H1 (cell line): Measurements from ENCODE around the gene GATD1. TPM values are rescaled to one million over a fixed set of nuclear protein-coding genes. Genes with fewer than 3 reads are reported as not detected.

Source experiments
- CTCF ChIA-PET: fragments of 300-600 bp; sonication (Branson Sonifier 250); formaldehyde crosslinking; loops from one replicate; lab custom pipeline; 2021; ENCODE audit not compliant: partially characterized antibody; lab: Charles Lee
- POLR2A ChIA-PET: fragments of 300-600 bp; sonication (Branson Sonifier 250); formaldehyde crosslinking; loops from one replicate; lab custom pipeline; 2021; ENCODE audit warnings: inconsistent platforms; ENCODE audit not compliant: partially characterized antibody; lab: Charles Lee
- DNase-seq, 2 experiments: peaks; one replicate each; pipeline versions ENCODE4 v3.0.0 to v3.0.0-alpha.2; 2010 to 2022; ENCODE audit warnings: low spot score in 2 of 2, low read depth in 1 of 2, mixed read lengths in 1 of 2
- FAIRE-seq: peaks from 2 replicates; lab custom pipeline; 2011; peaks lifted over from hg19 to GRCh38; lab: Jason Lieb, UNC
- H2AFZ ChIP-seq: 2 replicates; pipeline ENCODE4 v1.8.1; 2012; ENCODE audit warnings: low read length, inconsistent platforms
- H2AK5ac ChIP-seq: 2 replicates; pipeline ENCODE4 v1.6.1; 2013; ENCODE audit warnings: low read depth, low read length
- H2BK120ac ChIP-seq: replicated peaks from 2 replicates; pipeline ENCODE3; 2013; ENCODE audit warnings: low read depth, low read length, inconsistent platforms
- H2BK12ac ChIP-seq: 2 replicates; pipeline ENCODE4 v1.6.1; 2013; ENCODE audit warnings: low read depth, low read length
- H2BK15ac ChIP-seq: 2 replicates; pipeline ENCODE4 v1.6.1; 2013; ENCODE audit warnings: low read length
- H2BK20ac ChIP-seq: 2 replicates; pipeline ENCODE4 v1.6.1; 2013; ENCODE audit warnings: low read length
- H2BK5ac ChIP-seq: 2 replicates; pipeline ENCODE4 v1.6.1; 2013; ENCODE audit warnings: low read depth, low read length
- H3K14ac ChIP-seq: 2 replicates; pipeline ENCODE4 v1.6.1; 2013; ENCODE audit warnings: inconsistent platforms; ENCODE audit not compliant: insufficient read length
- H3K18ac ChIP-seq: 2 replicates; pipeline ENCODE4 v1.6.1; 2013; ENCODE audit warnings: low read length; ENCODE audit errors: extremely low read depth
- H3K23ac ChIP-seq: 2 replicates; pipeline ENCODE4 v1.6.1; 2013; ENCODE audit warnings: inconsistent platforms; ENCODE audit not compliant: insufficient read length
- H3K23me2 ChIP-seq: 2 replicates; pipeline ENCODE4 v1.6.1; 2013; ENCODE audit warnings: low read depth, low read length
- H3K27ac ChIP-seq: 2 replicates; pipeline ENCODE4 v1.6.1; 2011; ENCODE audit warnings: low read depth, low read length, inconsistent platforms
- H3K27me3 ChIP-seq, 4 experiments: replicated peaks in 1 of 4; 1 replicate in 1 of 4; 2 replicates in 3 of 4; pipeline versions ENCODE4 v1.6.1 to v1.8.1; 2011 to 2013; ENCODE audit warnings: low read length in 3 of 4, mild to moderate bottlenecking in 3 of 4, inconsistent platforms in 2 of 4, mixed read lengths in 2 of 4, moderate library complexity in 1 of 4; ENCODE audit not compliant: control insufficient read depth in 3 of 4, insufficient read depth in 3 of 4; ENCODE audit errors: extremely low read depth in 1 of 4
- H3K36me3 ChIP-seq, 4 experiments: 2 replicates each; pipeline versions ENCODE4 v1.6.1 to v1.8.1; 2011 to 2013; ENCODE audit warnings: mild to moderate bottlenecking in 4 of 4, low read length in 3 of 4, moderate library complexity in 2 of 4, control low read depth in 1 of 4, inconsistent platforms in 1 of 4; ENCODE audit not compliant: insufficient read depth in 4 of 4, control insufficient read depth in 2 of 4
- H3K4ac ChIP-seq: replicated peaks from 2 replicates; pipeline ENCODE3; 2013; ENCODE audit warnings: low read length, low read depth, mixed read lengths, inconsistent platforms; ENCODE audit not compliant: insufficient read length
- H3K4me1 ChIP-seq, 4 experiments: replicated peaks in 1 of 4; 1 replicate in 1 of 4; 2 replicates in 3 of 4; pipeline versions ENCODE4 v1.6.1 to v1.8.1; 2011 to 2013; ENCODE audit warnings: low read length in 3 of 4, inconsistent platforms in 2 of 4, mixed read lengths in 1 of 4; ENCODE audit not compliant: insufficient read depth in 4 of 4, control insufficient read depth in 3 of 4
- H3K4me2 ChIP-seq, 2 experiments: 2 replicates each; pipeline versions ENCODE4 v1.6.1 to v1.8.1; 2011 to 2013; ENCODE audit warnings: low read depth in 2 of 2, low read length in 2 of 2, control low read depth in 1 of 2, inconsistent platforms in 1 of 2, mild to moderate bottlenecking in 1 of 2; ENCODE audit not compliant: insufficient read depth in 1 of 2
- H3K4me3 ChIP-seq, 4 experiments: fragments of 200-600, 300-600 bp in 1 of 4; sonication (generic), shearing (Covaris generic), sonication (Bioruptor Twin) in 1 of 4; 2 replicates each; pipeline versions ENCODE4 v1.5.1 to v1.8.1; 2011 to 2016; ENCODE audit warnings: low read length in 4 of 4, low read depth in 3 of 4, control low read depth in 2 of 4, inconsistent platforms in 2 of 4, mild to moderate bottlenecking in 2 of 4, mixed read lengths in 1 of 4, moderate library complexity in 1 of 4; ENCODE audit not compliant: insufficient read depth in 2 of 4; ENCODE audit errors: extremely low read depth in 1 of 4
- H3K56ac ChIP-seq: replicated peaks from 2 replicates; pipeline ENCODE3; 2013; ENCODE audit warnings: low read depth, mild to moderate bottlenecking, mixed read lengths, low read length, inconsistent platforms; ENCODE audit not compliant: insufficient read length
- H3K79me1 ChIP-seq: 2 replicates; pipeline ENCODE4 v1.6.1; 2013; ENCODE audit warnings: low read depth, low read length, control low read depth
- H3K79me2 ChIP-seq, 2 experiments: 2 replicates each; pipeline versions ENCODE4 v1.6.1 to v1.8.1; 2012 to 2013; ENCODE audit warnings: low read length in 2 of 2, mild to moderate bottlenecking in 2 of 2, inconsistent platforms in 1 of 2; ENCODE audit not compliant: insufficient read depth in 2 of 2, control insufficient read depth in 1 of 2
- H3K9ac ChIP-seq, 4 experiments: replicated peaks in 1 of 4; 1 replicate in 1 of 4; 2 replicates in 3 of 4; pipeline versions ENCODE4 v1.6.1 to v1.8.1; 2011 to 2013; ENCODE audit warnings: low read depth in 3 of 4, low read length in 3 of 4, control low read depth in 2 of 4, mild to moderate bottlenecking in 2 of 4, moderate library complexity in 2 of 4, inconsistent platforms in 1 of 4; ENCODE audit errors: extremely low read depth in 1 of 4
- H3K9me3 ChIP-seq, 2 experiments: 2 replicates each; pipeline versions ENCODE4 v1.6.1 to v1.8.1; 2012 to 2013; ENCODE audit warnings: mild to moderate bottlenecking in 2 of 2, moderate library complexity in 2 of 2, control low read depth in 1 of 2, inconsistent platforms in 1 of 2, low read depth in 1 of 2, low read length in 1 of 2, mixed read lengths in 1 of 2; ENCODE audit not compliant: insufficient read depth in 2 of 2
- H4K20me1 ChIP-seq, 2 experiments: replicated peaks in 1 of 2; 2 replicates each; pipeline versions ENCODE3 to v1.8.1; 2011 to 2013; ENCODE audit warnings: inconsistent platforms in 2 of 2, low read length in 2 of 2, mild to moderate bottlenecking in 1 of 2; ENCODE audit not compliant: insufficient read depth in 2 of 2, control insufficient read depth in 1 of 2
- H4K5ac ChIP-seq: 2 replicates; pipeline ENCODE4 v1.6.1; 2013; ENCODE audit warnings: low read length, low read depth, mixed read lengths, inconsistent platforms; ENCODE audit not compliant: insufficient read length
- H4K8ac ChIP-seq: 2 replicates; pipeline ENCODE4 v1.8.0; 2013; ENCODE audit warnings: mild to moderate bottlenecking, moderate library complexity, low read length, inconsistent platforms; ENCODE audit not compliant: insufficient read depth; ENCODE audit errors: extremely low read depth
- H4K91ac ChIP-seq: replicated peaks from 2 replicates; pipeline ENCODE3; 2013; ENCODE audit warnings: low read length, mixed read lengths, inconsistent platforms; ENCODE audit not compliant: insufficient read length
- ASH2L ChIP-seq: fragments of 200-600, 300-600 bp; sonication (generic); IDR thresholded peaks from one replicate; pipeline ENCODE4 v1.7.1; 2017; ENCODE audit warnings: low read length
- ATF3 ChIP-seq: IDR thresholded peaks from 2 replicates; pipeline ENCODE4 v1.6.1; 2011; ENCODE audit warnings: low read depth, mild to moderate bottlenecking, low read length; ENCODE audit not compliant: insufficient read depth
- CEBPB ChIP-seq: IDR thresholded peaks from 2 replicates; pipeline ENCODE4 v1.6.1; 2012; ENCODE audit warnings: low read depth, low read length
- POLR2A ChIP-seq, 2 experiments: IDR thresholded peaks; 1 replicate in 1 of 2; 2 replicates in 1 of 2; pipeline ENCODE4 v1.6.1; 2011; ENCODE audit warnings: low read depth in 2 of 2, low read length in 2 of 2, mild to moderate bottlenecking in 2 of 2; ENCODE audit errors: control extremely low read depth in 1 of 2
- POU5F1 ChIP-seq: IDR thresholded peaks from 2 replicates; pipeline ENCODE4 v1.6.1; 2011; ENCODE audit warnings: low read depth, mild to moderate bottlenecking, low read length, moderate library complexity
- RBBP5 ChIP-seq: IDR thresholded peaks from 2 replicates; pipeline ENCODE4 v1.7.1; 2012; ENCODE audit warnings: low read depth, mild to moderate bottlenecking, inconsistent platforms, low read length, moderate library complexity, borderline replicate concordance
- SIN3A ChIP-seq, 2 experiments: IDR thresholded peaks in 1 of 2; conservative IDR thresholded peaks in 1 of 2; 2 replicates each; pipeline ENCODE4 v1.6.1; 2011 to 2012; ENCODE audit warnings: low read length in 2 of 2, improper control_type of control experiment in 1 of 2, low read depth in 1 of 2, mild to moderate bottlenecking in 1 of 2
- SP2 ChIP-seq: IDR thresholded peaks from 2 replicates; pipeline ENCODE4 v1.6.1; 2012; ENCODE audit warnings: mild to moderate bottlenecking, low read length, inconsistent platforms
- TBP ChIP-seq: IDR thresholded peaks from 2 replicates; pipeline ENCODE4 v1.6.1; 2011; ENCODE audit warnings: low read depth, low read length, improper control_type of control experiment
- WGBS, 2 experiments: shearing (Covaris generic) in 1 of 2; methylation state at CpG; one replicate each; pipeline versions ENCODE4 v1.1.6 to v1.1.7; 2013 to 2015; ENCODE audit warnings: low lambda C conversion rate in 2 of 2, mixed read lengths in 2 of 2, inconsistent platforms in 1 of 2, low coverage in 1 of 2, missing lambda C conversion rate in 1 of 2; ENCODE audit not compliant: insufficient replicate concordance in 2 of 2, insufficient coverage in 1 of 2, insufficient read length in 1 of 2; ENCODE audit errors: extremely low coverage in 1 of 2, missing lambda C conversion rate in 1 of 2; 5-methylcytosine and 5-hydroxymethylcytosine counted together
- polyA plus RNA-seq, 7 experiments: library from polyadenylated mRNA; depleted of rRNA in 3 of 7; stranded (reverse) in 5 of 7; unstranded in 2 of 7; fragments of >200 nt in 5 of 7; fragments of 200-250 nt in 2 of 7; gene quantifications; 1 replicate in 5 of 7; 2 replicates in 1 of 7; 4 replicates in 1 of 7; pipeline versions ENCODE4 v1.2.1 to v1.2.3, GENCODE V29; 2011 to 2013; ENCODE audit warnings: missing spikeins in 2 of 7, mixed read lengths in 2 of 7
- total RNA-seq: library from RNA; stranded (reverse); fragmentation: NEBNext Ultra II Directional; extraction: Animal tissue kit (Norgen Biotek cat#: 25700); gene quantifications from 2 replicates; pipeline ENCODE4 v1.2.1, GENCODE V29; 2021

Gene GATD1
- total and polyA plus RNA-seq, 2 of the 8 experiments (the other 6 are each of a cell fraction or from before 2014, with no cell fraction given), result 47.5 to 54.8 TPM

GRCh38 chr11:719214-720016, 57.9 kb downstream of the GATD1 start:
- Histone ChIP-seq H3K9ac (no peak overlapping the region), H3K4ac (no peak overlapping the region), H3K14ac (no peak overlapping the region), H3K27ac (no peak overlapping the region), H2AK5ac (0 out of 2 replicates have a peak overlapping the region, but pooled peaks have one; percentile 65), H2BK120ac (no peak overlapping the region), H3K4me3 (no peak overlapping the region), H3K79me1 (no peaks in the 10 kb centered on the region), H3K79me2 (no peaks in the 10 kb centered on the region), H3K4me2 (no peak overlapping the region), H2BK20ac (no peak overlapping the region), H3K27me3 (peaks cover 0 to 8% (median 8%) of the 10 kb centered on the region in 4 experiments; a peak in 4 of 7 replicates), H4K20me1 (no peaks in the 10 kb centered on the region), H3K36me3 (no peaks in the 10 kb centered on the region), H3K4me1 (peaks cover 0 to 7% (median 5%) of the 10 kb centered on the region in 4 experiments; a peak in 5 of 7 replicates), H3K9me3 (no peaks in the 10 kb centered on the region), H2BK12ac (peak overlapping the region; percentile 39; the same call in 1 of the 2 replicates), H2BK5ac (peak overlapping the region; percentile 5; the same call in 1 of the 2 replicates), H3K18ac (no peak overlapping the region), H2BK15ac (peak overlapping the region; percentile 10; the same call in 1 of the 2 replicates), H3K23ac (no peak overlapping the region), H4K5ac (no peak overlapping the region), H4K8ac (0 out of 2 replicates have a peak overlapping the region, but pooled peaks have one; percentile 1), H3K56ac (no peak overlapping the region), H4K91ac (no peak overlapping the region), H3K23me2 (peaks cover 2% of the 10 kb centered on the region; the same call in 1 of the 2 replicates), H2AFZ (no peak overlapping the region)
- ChIA-PET POLR2A (interaction anchor here (0.6 to 3.5 kb wide), 7 partner anchors 16 to 107 kb away, joined by 3 to 25 read pairs (median 4); partner anchors contain the start of genes DRD4 and TALDO1), CTCF (interaction anchor here (0.6 to 15.4 kb wide), 12 partner anchors 8 to 199 kb away, joined by 3 to 395 read pairs (median 3); partner anchors contain the start of genes EPS8L2, TALDO1 and TMEM80)
- DNase-seq (no peak), FAIRE-seq (no peak)
- WGBS, 2 experiments, result 94% methylated on average over 34 of the region's 34 CpGs; no CpG with 5 or more reads in 1 of the 2 experiments
- TF ChIP-seq POU5F1 (no peak), POLR2A (IDR thresholded peaks at IDR 0.05; ENCODE audit: control extremely low read depth in 1 of 2, low read depth in 2 of 2, low read length in 2 of 2) (no peak), SP2 (no peak), TBP (no peak), ASH2L (no peak), RBBP5 (no peak), SIN3A (conservative IDR thresholded peaks at IDR 0.05 in 1 of 2, IDR thresholded peaks at IDR 0.05 in 1 of 2; ENCODE audit: low read depth in 1 of 2, low read length in 2 of 2) (no peak), CEBPB (no peak), ATF3 (no peak)
